ENCODE measurements around the gene FLYWCH2. TPM values are rescaled to one million over a fixed set of nuclear protein-coding genes. Genes with fewer than 3 reads are reported as not detected.

Gene FLYWCH2
- total and polyA plus RNA-seq, 2 of the 13 experiments (the other 11 are each of a cell fraction or from before 2014, with no cell fraction given) = 16.9 to 19.8 TPM

DNA sequence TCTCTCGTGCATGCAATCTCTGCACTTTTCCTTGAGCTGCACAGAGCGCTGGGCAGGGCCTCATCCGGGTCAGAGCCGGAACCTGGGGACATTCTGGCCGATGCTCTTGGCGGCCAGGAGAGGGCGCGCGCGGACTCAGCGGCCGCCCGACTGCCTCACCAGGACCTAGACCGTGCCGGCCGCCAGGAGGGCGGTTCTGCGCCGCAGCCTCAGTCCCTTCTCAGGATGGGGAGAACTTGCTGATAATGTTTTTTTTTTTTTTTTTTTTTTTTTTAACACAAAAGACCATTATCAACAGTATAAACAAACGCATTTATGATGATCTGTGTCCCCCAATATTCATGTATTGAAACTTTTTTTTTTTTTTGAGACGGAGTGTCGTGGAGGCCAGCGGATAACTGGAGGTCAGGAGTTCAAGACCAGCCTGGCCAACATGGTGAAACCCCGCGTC lies 8.1 kb upstream of the FLYWCH2 start (continued):
- TF ChIP-seq, protein P1, sequence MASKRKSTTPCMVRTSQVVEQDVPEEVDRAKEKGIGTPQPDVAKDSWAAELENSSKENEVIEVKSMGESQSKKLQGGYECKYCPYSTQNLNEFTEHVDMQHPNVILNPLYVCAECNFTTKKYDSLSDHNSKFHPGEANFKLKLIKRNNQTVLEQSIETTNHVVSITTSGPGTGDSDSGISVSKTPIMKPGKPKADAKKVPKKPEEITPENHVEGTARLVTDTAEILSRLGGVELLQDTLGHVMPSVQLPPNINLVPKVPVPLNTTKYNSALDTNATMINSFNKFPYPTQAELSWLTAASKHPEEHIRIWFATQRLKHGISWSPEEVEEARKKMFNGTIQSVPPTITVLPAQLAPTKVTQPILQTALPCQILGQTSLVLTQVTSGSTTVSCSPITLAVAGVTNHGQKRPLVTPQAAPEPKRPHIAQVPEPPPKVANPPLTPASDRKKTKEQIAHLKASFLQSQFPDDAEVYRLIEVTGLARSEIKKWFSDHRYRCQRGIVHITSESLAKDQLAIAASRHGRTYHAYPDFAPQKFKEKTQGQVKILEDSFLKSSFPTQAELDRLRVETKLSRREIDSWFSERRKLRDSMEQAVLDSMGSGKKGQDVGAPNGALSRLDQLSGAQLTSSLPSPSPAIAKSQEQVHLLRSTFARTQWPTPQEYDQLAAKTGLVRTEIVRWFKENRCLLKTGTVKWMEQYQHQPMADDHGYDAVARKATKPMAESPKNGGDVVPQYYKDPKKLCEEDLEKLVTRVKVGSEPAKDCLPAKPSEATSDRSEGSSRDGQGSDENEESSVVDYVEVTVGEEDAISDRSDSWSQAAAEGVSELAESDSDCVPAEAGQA (IDR thresholded peaks at IDR 0.05; ENCODE audit: low read depth) = no peak
- TF ChIP-seq, protein P1 (CRISPR knock-in tag; IDR thresholded peaks at IDR 0.05; ENCODE audit: borderline replicate concordance) = no peak
- TF ChIP-seq HNRNPLL (IDR thresholded peaks at IDR 0.05; ENCODE audit: low read depth, low read length, poor library complexity, severe bottlenecking) = peak; percentile 51
- no peak for TF ChIP-seq KLF6 (CRISPR knock-in tag; IDR thresholded peaks at IDR 0.05)
- TF ChIP-seq GABPA (IDR thresholded peaks at IDR 0.05; ENCODE audit: low read depth, low read length) = no peak
- peak; percentile 51; the same call in 1 of the 2 replicates for TF ChIP-seq GABPA (CRISPR knock-in tag; IDR thresholded peaks at IDR 0.05; ENCODE audit: low read depth)
- no peak for TF ChIP-seq ZNF570 (CRISPR knock-in tag; IDR thresholded peaks at IDR 0.05; ENCODE audit: borderline replicate concordance)
- no peak for TF ChIP-seq ZNF3 (CRISPR knock-in tag; IDR thresholded peaks at IDR 0.05)
- no peak for TF ChIP-seq ZNF709 (CRISPR knock-in tag; IDR thresholded peaks at IDR 0.05)
- TF ChIP-seq, protein P2, sequence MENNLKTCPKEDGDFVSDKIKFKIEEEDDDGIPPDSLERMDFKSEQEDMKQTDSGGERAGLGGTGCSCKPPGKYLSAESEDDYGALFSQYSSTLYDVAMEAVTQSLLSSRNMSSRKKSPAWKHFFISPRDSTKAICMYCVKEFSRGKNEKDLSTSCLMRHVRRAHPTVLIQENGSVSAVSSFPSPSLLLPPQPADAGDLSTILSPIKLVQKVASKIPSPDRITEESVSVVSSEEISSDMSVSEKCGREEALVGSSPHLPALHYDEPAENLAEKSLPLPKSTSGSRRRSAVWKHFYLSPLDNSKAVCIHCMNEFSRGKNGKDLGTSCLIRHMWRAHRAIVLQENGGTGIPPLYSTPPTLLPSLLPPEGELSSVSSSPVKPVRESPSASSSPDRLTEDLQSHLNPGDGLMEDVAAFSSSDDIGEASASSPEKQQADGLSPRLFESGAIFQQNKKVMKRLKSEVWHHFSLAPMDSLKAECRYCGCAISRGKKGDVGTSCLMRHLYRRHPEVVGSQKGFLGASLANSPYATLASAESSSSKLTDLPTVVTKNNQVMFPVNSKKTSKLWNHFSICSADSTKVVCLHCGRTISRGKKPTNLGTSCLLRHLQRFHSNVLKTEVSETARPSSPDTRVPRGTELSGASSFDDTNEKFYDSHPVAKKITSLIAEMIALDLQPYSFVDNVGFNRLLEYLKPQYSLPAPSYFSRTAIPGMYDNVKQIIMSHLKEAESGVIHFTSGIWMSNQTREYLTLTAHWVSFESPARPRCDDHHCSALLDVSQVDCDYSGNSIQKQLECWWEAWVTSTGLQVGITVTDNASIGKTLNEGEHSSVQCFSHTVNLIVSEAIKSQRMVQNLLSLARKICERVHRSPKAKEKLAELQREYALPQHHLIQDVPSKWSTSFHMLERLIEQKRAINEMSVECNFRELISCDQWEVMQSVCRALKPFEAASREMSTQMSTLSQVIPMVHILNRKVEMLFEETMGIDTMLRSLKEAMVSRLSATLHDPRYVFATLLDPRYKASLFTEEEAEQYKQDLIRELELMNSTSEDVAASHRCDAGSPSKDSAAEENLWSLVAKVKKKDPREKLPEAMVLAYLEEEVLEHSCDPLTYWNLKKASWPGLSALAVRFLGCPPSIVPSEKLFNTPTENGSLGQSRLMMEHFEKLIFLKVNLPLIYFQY (CRISPR knock-in tag; IDR thresholded peaks at IDR 0.05; ENCODE audit: borderline replicate concordance) = peak; percentile 99
- TF ChIP-seq ZFAT (CRISPR knock-in tag; conservative IDR thresholded peaks at IDR 0.05) = no peak
- 0 out of 2 replicates have a peak, but pooled peaks have one; percentile 36 for TF ChIP-seq KLF11 (CRISPR knock-in tag; IDR thresholded peaks at IDR 0.05)
- TF ChIP-seq NCOA2 (CRISPR knock-in tag; IDR thresholded peaks at IDR 0.05) = 0 out of 2 replicates have a peak, but pooled peaks have one; percentile 16
- TF ChIP-seq ZNF782 (CRISPR knock-in tag; IDR thresholded peaks at IDR 0.05; ENCODE audit: borderline replicate concordance) = 0 out of 2 replicates have a peak, but pooled peaks have one; percentile 36
- TF ChIP-seq, protein P3, sequence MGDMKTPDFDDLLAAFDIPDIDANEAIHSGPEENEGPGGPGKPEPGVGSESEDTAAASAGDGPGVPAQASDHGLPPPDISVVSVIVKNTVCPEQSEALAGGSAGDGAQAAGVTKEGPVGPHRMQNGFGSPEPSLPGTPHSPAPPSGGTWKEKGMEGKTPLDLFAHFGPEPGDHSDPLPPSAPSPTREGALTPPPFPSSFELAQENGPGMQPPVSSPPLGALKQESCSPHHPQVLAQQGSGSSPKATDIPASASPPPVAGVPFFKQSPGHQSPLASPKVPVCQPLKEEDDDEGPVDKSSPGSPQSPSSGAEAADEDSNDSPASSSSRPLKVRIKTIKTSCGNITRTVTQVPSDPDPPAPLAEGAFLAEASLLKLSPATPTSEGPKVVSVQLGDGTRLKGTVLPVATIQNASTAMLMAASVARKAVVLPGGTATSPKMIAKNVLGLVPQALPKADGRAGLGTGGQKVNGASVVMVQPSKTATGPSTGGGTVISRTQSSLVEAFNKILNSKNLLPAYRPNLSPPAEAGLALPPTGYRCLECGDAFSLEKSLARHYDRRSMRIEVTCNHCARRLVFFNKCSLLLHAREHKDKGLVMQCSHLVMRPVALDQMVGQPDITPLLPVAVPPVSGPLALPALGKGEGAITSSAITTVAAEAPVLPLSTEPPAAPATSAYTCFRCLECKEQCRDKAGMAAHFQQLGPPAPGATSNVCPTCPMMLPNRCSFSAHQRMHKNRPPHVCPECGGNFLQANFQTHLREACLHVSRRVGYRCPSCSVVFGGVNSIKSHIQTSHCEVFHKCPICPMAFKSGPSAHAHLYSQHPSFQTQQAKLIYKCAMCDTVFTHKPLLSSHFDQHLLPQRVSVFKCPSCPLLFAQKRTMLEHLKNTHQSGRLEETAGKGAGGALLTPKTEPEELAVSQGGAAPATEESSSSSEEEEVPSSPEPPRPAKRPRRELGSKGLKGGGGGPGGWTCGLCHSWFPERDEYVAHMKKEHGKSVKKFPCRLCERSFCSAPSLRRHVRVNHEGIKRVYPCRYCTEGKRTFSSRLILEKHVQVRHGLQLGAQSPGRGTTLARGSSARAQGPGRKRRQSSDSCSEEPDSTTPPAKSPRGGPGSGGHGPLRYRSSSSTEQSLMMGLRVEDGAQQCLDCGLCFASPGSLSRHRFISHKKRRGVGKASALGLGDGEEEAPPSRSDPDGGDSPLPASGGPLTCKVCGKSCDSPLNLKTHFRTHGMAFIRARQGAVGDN (CRISPR knock-in tag; IDR thresholded peaks at IDR 0.05) = peak; percentile 73
- TF ChIP-seq RARA (CRISPR knock-in tag; IDR thresholded peaks at IDR 0.05) = peak; percentile 30; the same call in 1 of the 2 replicates

All from HepG2 (cell line).